Tibial nerve (tissue), 4 donors: ENCODE measurements around the gene ZBTB16. TPM values are rescaled to one million over a fixed set of nuclear protein-coding genes. Genes with fewer than 3 reads are reported as not detected.

Experiments used
- DNase-seq, 2 donors: peaks; one replicate each; pipeline ENCODE4 v3.0.0-alpha.2; 2019; ENCODE audit warnings: low spot score in 2 of 2
- H3K27ac ChIP-seq, 4 donors: fragments of 200-600 bp; sonication (generic) in 3 of 4; one replicate each; pipeline ENCODE4 v1.5.1; 2017 to 2019; ENCODE audit warnings: mild to moderate bottlenecking in 1 of 4
- H3K27me3 ChIP-seq, 2 donors: fragments of 200-600 bp; sonication (generic) in 1 of 2; one replicate each; pipeline versions ENCODE4 v1.5.1 to v1.6.0; 2017 to 2019
- H3K36me3 ChIP-seq, 3 donors: fragments of 200-600 bp; sonication (generic); one replicate each; pipeline ENCODE4 v1.5.1; 2018 to 2019
- H3K4me1 ChIP-seq, 4 donors: fragments of 200-600 bp; sonication (generic) in 3 of 4; one replicate each; pipeline ENCODE4 v1.5.1; 2017 to 2019
- H3K4me3 ChIP-seq, 4 donors: fragments of 200-600 bp; sonication (generic) in 3 of 4; one replicate each; pipeline ENCODE4 v1.5.1; 2017 to 2019; ENCODE audit warnings: mild to moderate bottlenecking in 1 of 4, moderate library complexity in 1 of 4
- H3K9me3 ChIP-seq, 4 donors: fragments of 200-600 bp; sonication (generic) in 3 of 4; one replicate each; pipeline ENCODE4 v1.5.1; 2017 to 2019
- EP300 ChIP-seq, 2 donors: sonication (generic); formaldehyde crosslinking; IDR thresholded peaks; one replicate each; pipeline ENCODE4 v1.6.1; 2017; ENCODE audit warnings: antibody characterized with exemption in 2 of 2, mild to moderate bottlenecking in 1 of 2
- POLR2A ChIP-seq, 2 donors: fragments of 450-650 bp; IDR thresholded peaks; one replicate each; pipeline ENCODE4 v1.6.1; 2017; ENCODE audit warnings: antibody characterized with exemption in 2 of 2, mild to moderate bottlenecking in 2 of 2, moderate library complexity in 2 of 2
- WGBS, 2 donors: methylation state at CpG; one replicate each; pipeline ENCODE4 v1.1.5; 2018; 5-methylcytosine and 5-hydroxymethylcytosine counted together
- total RNA-seq, 4 donors: library from RNA; depleted of rRNA; stranded (reverse); fragments of >200 nt; gene quantifications; one replicate each; pipeline ENCODE4 v1.1.0, GENCODE V29; 2016
- TF ChIP-seq, protein P1 (sequence below), 5 experiments: fragments of 200-600 bp in 3 of 5; fragments of 450-650 bp in 2 of 5; sonication (generic) in 3 of 5; IDR thresholded peaks; one replicate each; pipeline ENCODE4 v1.5.1; 2016 to 2019; ENCODE audit warnings: antibody characterized with exemption in 5 of 5, mild to moderate bottlenecking in 3 of 5, moderate library complexity in 2 of 5

Gene ZBTB16
- total RNA-seq, 4 donors from 2014 or later = 405 to 756 (median 580) TPM

DNA sequence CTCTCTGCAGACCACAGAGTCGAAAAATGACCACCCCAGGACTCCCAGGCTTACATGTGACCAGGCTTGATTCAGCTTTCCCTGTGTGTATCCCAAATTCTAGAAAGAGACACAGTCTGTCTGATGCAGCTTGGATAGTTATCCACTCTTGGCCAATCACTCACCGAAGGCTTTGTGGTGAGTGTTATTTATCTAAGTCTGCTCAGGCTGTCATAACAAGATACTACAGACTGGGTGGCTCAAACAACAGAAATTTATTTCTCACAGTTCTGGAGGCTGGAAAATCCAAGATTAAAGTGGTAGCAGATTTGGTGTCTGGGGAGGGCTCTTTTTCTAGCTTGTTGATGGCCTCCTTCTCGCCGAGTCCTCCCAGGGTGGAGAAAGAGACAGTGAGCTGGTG, 63.2 kb downstream of the ZBTB16 start:
- Histone ChIP-seq H3K36me3 (peaks cover 0 to 63% (median 0%) of the 10 kb centered on the region in 3 donors), H3K4me3 (no peak overlapping the region), H3K4me1 (peaks cover 0 to 78% (median 28%) of the 10 kb centered on the region in 4 donors), H3K27me3 (no peaks in the 10 kb centered on the region), H3K27ac (peak overlapping the region in 2 of 4 donors; percentile 5 to 17), H3K9me3 (no peaks in the 10 kb centered on the region)
- DNase-seq = no peak
- 67 to 70% methylated on average over 4 of the region's 4 CpGs for WGBS, 2 donors
- TF ChIP-seq POLR2A (IDR thresholded peaks at IDR 0.05) (no peak), EP300 (IDR thresholded peaks at IDR 0.05) (no peak)
- TF ChIP-seq, protein P1, sequence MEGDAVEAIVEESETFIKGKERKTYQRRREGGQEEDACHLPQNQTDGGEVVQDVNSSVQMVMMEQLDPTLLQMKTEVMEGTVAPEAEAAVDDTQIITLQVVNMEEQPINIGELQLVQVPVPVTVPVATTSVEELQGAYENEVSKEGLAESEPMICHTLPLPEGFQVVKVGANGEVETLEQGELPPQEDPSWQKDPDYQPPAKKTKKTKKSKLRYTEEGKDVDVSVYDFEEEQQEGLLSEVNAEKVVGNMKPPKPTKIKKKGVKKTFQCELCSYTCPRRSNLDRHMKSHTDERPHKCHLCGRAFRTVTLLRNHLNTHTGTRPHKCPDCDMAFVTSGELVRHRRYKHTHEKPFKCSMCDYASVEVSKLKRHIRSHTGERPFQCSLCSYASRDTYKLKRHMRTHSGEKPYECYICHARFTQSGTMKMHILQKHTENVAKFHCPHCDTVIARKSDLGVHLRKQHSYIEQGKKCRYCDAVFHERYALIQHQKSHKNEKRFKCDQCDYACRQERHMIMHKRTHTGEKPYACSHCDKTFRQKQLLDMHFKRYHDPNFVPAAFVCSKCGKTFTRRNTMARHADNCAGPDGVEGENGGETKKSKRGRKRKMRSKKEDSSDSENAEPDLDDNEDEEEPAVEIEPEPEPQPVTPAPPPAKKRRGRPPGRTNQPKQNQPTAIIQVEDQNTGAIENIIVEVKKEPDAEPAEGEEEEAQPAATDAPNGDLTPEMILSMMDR (IDR thresholded peaks at IDR 0.05) = no peak

DNA sequence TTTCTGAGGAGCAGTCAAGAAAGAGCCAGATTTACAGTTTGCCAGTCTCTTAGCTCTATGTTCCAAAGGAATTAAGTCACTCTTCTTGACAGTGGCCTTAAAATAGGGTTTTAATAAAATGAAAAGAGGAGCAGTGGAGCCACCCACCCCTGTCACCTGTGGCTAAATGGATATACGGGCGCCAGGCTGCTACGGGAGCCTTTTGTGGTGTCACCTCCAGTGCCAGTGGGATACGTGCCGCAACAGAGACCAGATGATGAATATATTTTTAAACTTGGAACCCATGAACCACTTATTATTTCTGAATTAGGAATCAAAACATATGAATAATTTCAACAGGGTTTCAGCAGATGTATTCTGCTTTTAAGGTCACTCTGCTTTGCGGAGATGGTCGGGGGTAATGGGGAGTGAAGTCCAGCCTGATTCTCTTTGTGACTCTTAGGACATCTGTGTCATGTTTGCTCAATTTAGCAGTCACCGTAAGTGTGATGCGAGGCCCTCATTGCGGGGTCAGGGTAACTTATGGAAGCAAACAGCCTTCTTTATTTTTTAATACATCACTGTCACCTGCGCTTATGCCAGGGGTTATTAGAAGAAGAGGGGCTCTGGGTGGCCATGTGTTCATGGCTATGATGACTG, 64.3 kb downstream of the ZBTB16 start:
- Histone ChIP-seq H3K36me3 (peaks cover 0 to 69% (median 0%) of the 10 kb centered on the region in 3 donors), H3K4me1 (peaks cover 0 to 84% (median 34%) of the 10 kb centered on the region in 4 donors)
- WGBS, 2 donors = 96 to 97% methylated on average over 11 of the region's 11 CpGs

DNA sequence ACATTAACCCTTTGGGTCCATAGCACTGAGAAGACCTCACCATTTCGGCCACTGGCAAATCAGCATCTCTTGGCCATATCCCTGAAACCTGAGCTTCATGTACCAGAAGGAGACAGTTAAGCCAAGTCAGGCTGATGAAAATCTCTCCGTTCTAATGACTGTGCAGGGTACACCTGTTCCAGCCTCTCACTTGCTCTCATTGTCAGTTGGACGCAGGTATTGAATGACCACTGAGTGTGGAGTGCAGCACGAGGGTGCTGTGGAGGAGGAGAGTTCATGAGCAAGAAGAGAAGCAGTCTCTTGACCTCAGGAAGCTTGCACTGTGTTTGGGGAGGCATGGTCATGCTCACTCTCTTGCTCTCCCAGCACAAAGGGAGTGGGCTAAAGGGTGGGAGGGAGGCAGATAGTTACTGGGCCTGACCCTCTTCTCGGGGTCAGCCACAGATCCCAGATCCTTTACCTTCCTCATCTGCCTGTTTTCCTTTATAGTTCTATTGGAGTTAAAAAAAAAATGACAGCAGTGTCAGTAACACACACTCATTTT, 65.2 kb downstream of the ZBTB16 start:
- H3K4me3 ChIP-seq = no peak overlapping the region
- no peak overlapping the region for H3K27ac ChIP-seq
- 94 to 96% methylated on average over 5 of the region's 5 CpGs for WGBS, 2 donors
- no peak for TF ChIP-seq EP300 (IDR thresholded peaks at IDR 0.05)
- TF ChIP-seq POLR2A (IDR thresholded peaks at IDR 0.05) = no peak
- TF ChIP-seq, protein P1 (IDR thresholded peaks at IDR 0.05) = no peak
- no peaks in the 10 kb centered on the region for H3K27me3 ChIP-seq
- DNase-seq = no peak
- H3K9me3 ChIP-seq = no peaks in the 10 kb centered on the region
- peaks cover 0 to 88% (median 41%) of the 10 kb centered on the region in 4 donors for H3K4me1 ChIP-seq
- H3K36me3 ChIP-seq = peaks cover 0 to 69% (median 0%) of the 10 kb centered on the region in 3 donors

More for the DNA sequence above, 64.3 kb downstream of the ZBTB16 start:
- no peaks in the 10 kb centered on the region for H3K9me3 ChIP-seq
- H3K27me3 ChIP-seq = no peaks in the 10 kb centered on the region
- no peak overlapping the region for H3K4me3 ChIP-seq
- no peak for DNase-seq
- TF ChIP-seq, protein P1 (IDR thresholded peaks at IDR 0.05) = no peak
- no peak for TF ChIP-seq POLR2A (IDR thresholded peaks at IDR 0.05)
- TF ChIP-seq EP300 (IDR thresholded peaks at IDR 0.05) = no peak
- peak overlapping the region in 1 of 4 donors; percentile 17 for H3K27ac ChIP-seq

DNA sequence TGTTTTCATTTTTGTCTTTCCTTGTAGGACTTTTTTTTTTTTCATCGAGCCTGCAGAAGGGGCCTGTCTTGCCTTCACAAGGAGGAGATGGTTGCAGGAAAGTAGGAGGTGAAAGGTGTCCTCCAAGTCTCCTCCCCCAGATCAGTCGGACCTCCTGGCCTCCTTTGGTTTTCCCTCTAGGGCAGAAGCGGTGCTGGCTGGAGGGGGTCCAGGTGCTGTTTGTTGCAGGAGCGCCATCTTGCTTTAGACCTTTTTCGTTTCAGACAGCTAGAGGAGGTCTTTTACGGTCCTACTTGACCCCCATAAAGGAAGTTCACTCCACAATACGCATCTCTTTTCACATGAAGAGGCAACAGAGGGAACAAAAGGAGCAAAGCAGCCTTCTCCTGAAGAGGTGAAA, 66.0 kb downstream of the ZBTB16 start:
- no peak overlapping the region for H3K4me3 ChIP-seq
- no peaks in the 10 kb centered on the region for H3K27me3 ChIP-seq
- H3K27ac ChIP-seq = no peak overlapping the region
- H3K9me3 ChIP-seq = no peaks in the 10 kb centered on the region
- H3K4me1 ChIP-seq = peaks cover 0 to 88% (median 46%) of the 10 kb centered on the region in 4 donors
- 92 to 93% methylated on average over 7 of the region's 7 CpGs for WGBS, 2 donors
- no peak for DNase-seq
- TF ChIP-seq POLR2A (IDR thresholded peaks at IDR 0.05) = no peak
- no peak for TF ChIP-seq EP300 (IDR thresholded peaks at IDR 0.05)
- H3K36me3 ChIP-seq = peaks cover 0 to 72% (median 0%) of the 10 kb centered on the region in 3 donors

DNA sequence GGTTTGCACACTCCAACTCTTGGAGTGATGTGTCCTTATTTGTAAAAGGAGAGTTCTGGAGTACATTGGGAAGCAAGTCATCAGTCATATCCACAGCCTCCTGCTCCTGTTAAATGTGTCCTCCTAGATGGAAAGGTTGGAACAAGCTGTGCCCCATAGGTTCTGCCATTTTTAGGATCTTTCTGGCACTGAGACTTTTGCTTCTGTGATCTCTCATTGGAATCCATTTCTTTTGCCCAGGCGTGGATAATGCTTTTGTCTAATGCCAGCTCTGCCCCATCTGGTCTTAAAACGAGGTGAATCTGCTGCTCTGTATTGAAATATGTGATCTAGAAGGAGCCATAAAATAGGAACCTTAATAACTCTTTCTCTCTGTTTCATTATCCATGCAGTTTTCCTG, 66.4 kb downstream of the ZBTB16 start:
- no peaks in the 10 kb centered on the region for H3K27me3 ChIP-seq
- DNase-seq = no peak
- 94% methylated on average over 2 of the region's 2 CpGs for WGBS, 2 donors
- no peak overlapping the region for H3K27ac ChIP-seq
- no peaks in the 10 kb centered on the region for H3K9me3 ChIP-seq
- H3K36me3 ChIP-seq = peaks cover 0 to 68% (median 0%) of the 10 kb centered on the region in 3 donors
- H3K4me1 ChIP-seq = peaks cover 0 to 88% (median 46%) of the 10 kb centered on the region in 4 donors
- H3K4me3 ChIP-seq = no peak overlapping the region
- TF ChIP-seq POLR2A (IDR thresholded peaks at IDR 0.05) = no peak
- TF ChIP-seq, protein P1 (IDR thresholded peaks at IDR 0.05) = no peak
- no peak for TF ChIP-seq EP300 (IDR thresholded peaks at IDR 0.05)
